ENCODE measurements around the gene ZNF358.

The ZNF358 gene

DNA sequence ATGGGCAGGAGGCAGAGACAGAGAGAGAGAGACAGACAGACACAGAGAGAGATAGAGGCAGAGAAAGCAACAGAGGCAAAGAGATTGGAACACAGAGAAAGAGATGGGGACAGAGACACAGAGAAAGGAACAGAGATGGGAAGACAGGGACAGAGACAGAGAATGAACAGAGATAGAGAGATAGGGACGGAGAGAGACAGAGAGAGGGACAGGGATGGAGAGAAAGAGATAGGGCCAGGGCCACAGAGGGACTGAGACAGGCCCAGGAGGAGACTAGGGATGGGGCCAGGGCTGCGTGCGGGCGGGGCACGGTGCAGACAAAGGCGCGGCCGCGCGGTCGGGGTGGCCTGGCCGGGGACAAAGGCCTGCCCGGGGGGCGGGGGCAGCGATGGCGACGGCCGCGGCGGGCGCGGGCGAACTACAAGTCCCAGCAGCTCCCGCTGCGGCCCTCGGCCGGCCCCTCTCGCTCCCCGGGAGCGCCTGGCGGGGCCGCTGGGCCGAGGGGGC, at the start of gene ZNF358:
TSS of gene ZNF358 (plus strand) at position 459 of the 507 bp plus-strand sequence. CDS start 3,140 bp downstream, outside the sequence.
- Mint-ChIP-seq H3K36me3 (ENCODE audit: low read depth) (no peaks in the 10 kb centered on the region), H3K4me3 (peak within 1 kb of the TSS; percentile 82), H3K9me3 (no peaks in the 10 kb centered on the region), H3K27me3 (peaks cover 4% of the 10 kb centered on the region), H3K27ac (peak within 1 kb of the TSS; percentile 87), H3K4me1 (peaks cover 13% of the 10 kb centered on the region)
- peak; percentile 81 for ATAC-seq
- DNase-seq: peak; percentile 63

DNA sequence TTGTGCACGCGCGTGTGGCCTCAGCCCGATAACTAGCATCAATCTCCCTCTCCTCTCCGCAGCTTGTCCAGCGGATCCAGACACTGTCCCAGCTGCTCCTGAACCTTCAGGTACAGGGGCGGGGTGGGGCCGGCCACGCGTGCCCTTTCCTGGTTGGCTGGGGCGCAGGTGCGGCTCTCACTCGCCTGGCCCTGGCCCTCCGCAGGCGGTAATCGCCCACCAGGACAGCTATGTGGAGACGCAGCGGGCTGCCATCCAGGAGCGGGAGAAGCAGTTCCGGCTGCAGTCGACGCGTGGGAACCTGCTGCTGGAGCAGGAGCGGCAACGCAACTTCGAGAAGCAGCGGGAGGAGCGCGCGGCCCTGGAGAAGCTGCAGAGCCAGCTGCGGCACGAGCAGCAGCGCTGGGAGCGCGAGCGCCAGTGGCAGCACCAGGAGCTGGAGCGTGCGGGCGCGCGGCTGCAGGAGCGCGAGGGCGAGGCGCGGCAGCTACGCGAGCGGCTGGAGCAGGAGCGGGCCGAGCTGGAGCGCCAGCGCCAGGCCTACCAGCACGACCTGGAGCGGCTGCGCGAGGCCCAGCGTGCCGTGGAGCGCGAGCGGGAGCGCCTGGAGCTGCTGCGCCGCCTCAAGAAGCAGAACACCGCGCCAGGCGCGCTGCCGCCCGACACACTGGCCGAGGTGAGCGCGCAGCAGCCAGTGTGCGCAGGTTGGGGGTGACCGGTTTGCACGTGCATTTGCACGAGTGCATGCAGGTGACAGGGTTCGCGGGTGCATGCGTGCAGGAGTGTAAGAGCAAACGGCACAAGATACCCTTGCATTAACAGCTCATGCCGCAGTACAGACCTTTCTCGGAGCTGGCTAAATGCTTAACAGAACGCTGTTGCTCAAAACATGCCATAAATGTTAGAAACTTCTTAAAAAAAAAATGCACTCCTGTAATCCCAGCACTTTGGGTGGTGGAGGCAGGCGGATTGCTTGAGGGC, 48.6 kb upstream of the ZNF358 start:
- no peaks in the 10 kb centered on the region for H3K27me3 Mint-ChIP-seq
- no peaks in the 10 kb centered on the region for H3K9me3 Mint-ChIP-seq
- DNase-seq (no peak), ATAC-seq (no peak)
- H3K4me3 Mint-ChIP-seq: no peak overlapping the region
- no peaks in the 10 kb centered on the region for H3K4me1 Mint-ChIP-seq
- H3K27ac Mint-ChIP-seq: no peak overlapping the region
- H3K36me3 Mint-ChIP-seq (ENCODE audit: low read depth): peaks cover 7% of the 10 kb centered on the region

DNA sequence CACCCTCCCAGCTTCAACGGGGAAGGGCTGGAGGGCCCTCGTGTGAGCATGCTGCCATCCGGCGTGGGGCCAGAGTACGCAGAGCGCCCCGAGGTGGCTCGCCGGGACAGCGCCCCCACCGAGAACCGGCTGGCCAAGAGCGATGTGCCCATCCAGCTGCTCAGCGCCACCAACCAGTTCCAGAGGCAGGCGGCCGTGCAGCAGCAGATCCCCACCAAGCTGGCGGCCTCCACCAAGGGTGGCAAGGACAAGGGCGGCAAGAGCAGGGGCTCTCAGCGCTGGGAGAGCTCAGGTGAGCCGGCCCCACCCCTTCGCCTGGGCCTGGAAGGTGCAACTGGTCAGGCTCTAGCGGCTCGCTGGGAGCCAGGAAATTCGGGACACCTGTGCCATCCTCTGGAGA, 47.1 kb upstream of the ZNF358 start:
- peaks cover 7% of the 10 kb centered on the region for H3K36me3 Mint-ChIP-seq (ENCODE audit: low read depth)
- DNase-seq (no peak), ATAC-seq (no peak)
- H3K27me3 Mint-ChIP-seq: no peaks in the 10 kb centered on the region
- peaks cover 2% of the 10 kb centered on the region for H3K4me1 Mint-ChIP-seq
- H3K27ac Mint-ChIP-seq: no peak overlapping the region
- no peak overlapping the region for H3K4me3 Mint-ChIP-seq
- no peaks in the 10 kb centered on the region for H3K9me3 Mint-ChIP-seq

DNA sequence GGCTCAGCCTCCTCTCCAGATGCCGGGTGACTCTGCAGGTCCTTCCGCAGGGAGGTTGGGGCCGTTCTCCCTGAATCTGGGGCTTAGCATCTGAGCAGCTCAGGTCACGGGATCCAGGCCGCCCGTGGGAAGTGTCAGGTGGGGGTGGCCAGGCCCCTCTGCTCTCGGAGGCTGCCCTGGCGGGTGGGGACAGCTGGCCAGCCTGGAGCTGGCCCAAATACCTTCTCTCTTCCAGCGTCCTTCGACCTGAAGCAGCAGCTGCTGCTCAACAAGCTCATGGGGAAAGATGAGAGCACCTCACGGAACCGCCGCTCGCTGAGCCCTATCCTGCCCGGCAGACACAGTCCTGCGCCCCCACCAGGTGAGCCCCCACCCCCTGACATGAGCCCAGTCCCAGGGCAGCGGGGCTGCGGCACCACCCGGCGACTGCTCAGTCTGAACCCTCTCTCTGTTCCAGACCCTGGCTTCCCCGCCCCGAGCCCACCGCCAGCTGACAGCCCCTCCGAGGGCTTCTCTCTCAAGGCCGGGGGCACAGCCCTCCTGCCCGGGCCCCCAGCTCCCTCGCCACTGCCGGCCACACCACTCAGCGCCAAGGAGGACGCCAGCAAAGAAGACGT, 46.1 kb upstream of the ZNF358 start:
- Mint-ChIP-seq H3K36me3 (ENCODE audit: low read depth) (peaks cover 4% of the 10 kb centered on the region), H3K4me1 (peaks cover 2% of the 10 kb centered on the region), H3K9me3 (no peaks in the 10 kb centered on the region), H3K27me3 (no peaks in the 10 kb centered on the region), H3K27ac (no peak overlapping the region), H3K4me3 (no peak overlapping the region)
- no peak for ATAC-seq
- no peak for DNase-seq

DNA sequence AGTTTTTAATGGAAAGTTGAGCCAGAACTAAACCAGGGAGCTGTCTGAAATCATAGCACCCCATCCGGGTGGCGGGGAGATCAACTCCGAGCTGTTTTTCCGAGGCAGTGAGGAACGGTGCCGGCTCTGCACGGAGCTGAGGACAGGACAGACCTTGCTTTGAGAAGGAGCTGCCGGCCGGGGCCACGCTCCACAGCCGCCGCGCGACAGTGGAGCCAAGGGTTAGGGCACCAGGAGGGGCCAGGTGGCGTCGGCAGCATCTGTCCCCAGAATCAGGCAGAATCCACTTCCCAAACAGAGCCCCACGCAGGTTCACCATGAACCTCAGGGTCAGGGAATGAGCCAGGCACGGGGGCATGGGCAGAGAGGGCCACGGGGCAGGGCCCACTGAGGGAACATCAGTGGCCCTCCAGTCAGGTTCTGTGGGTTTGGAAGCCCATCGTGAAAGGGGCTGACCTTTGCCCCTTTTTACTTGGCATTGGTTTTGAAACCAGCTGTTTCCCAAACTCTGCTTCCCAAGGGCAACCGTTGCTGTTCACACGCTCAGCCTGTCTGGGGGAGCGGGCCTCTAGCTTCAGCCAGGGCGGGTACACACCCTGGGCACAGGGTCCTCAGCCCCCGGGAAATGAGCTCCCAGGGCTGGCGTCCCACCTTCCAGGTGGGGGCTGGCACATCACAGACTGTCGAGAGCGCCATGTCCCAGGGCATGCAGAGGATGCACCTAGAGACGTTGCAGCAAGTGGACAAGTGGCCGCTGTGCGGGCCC, 45.2 kb upstream of the ZNF358 start:
- Mint-ChIP-seq H3K4me1 (peaks cover 2% of the 10 kb centered on the region), H3K9me3 (no peaks in the 10 kb centered on the region), H3K27ac (no peak overlapping the region), H3K27me3 (no peaks in the 10 kb centered on the region), H3K36me3 (ENCODE audit: low read depth) (peaks cover 4% of the 10 kb centered on the region), H3K4me3 (no peak overlapping the region)
- DNase-seq (no peak), ATAC-seq (no peak)

DNA sequence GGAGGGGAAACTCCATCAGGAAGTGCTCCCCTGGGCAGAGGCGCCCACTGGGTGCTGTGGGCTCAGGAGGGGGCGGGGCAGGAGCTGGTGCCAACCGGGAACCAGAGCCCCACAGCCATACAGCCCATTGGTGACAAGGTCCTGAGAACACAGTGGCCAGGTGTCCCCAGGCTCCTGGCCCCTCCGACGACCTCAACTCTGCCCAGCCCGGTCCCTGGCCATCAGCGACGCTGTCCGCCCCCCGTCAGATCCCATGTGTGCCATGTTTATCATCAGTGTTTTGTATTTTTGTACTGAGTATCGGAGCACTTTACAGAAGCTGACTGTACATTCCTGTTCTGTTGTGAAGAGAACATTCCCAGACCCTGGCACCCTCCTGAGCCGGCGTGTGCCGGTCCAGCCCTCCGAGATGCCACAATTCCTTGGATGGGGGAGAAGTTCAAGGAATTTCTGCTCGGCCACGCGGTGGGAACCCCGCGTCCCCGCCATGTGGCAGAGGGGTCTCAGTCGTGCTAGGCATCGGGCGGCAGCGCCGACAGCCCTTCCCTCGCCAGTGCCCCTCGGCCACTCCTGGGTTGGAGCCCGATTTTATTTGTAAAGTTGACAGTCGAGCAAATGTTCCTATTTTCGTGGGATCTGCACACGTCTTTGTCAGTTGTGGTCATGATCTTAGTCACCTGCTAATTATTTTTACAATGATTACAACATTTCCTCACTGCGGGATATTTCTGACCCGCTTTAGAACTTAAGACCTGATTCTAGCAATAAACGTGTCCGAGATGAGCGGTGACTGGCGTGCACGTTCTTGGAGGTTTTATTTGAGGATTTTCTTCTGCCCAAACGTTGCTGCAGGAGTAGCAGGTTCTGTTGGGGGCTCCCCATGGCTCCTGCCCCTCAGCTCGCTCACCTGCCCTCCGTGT, 43.9 kb upstream of the ZNF358 start:
- no peak overlapping the region for H3K4me3 Mint-ChIP-seq

DNA sequence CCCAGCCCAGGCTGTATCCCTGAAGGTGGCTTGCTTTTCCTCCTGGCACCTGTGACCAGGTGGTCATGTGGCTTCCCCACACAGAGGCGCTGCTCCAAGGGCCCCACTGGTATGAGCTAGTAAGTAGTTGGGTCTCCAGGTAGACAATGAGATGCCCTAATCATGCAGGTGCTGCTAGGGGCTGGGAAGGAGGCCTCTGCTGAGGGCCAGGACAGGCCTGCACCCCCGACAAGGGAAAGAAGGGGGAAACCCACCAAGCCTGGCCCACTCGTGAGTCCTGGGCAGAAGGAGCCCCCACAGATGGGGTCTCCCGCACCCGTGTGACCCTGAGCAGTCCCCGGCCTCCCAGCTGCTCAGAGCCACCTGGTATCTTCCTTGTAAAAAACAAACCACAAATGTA, 40.2 kb upstream of the ZNF358 start:
- Mint-ChIP-seq H3K27me3 (no peaks in the 10 kb centered on the region), H3K36me3 (ENCODE audit: low read depth) (peaks cover 2% of the 10 kb centered on the region), H3K4me3 (no peak overlapping the region), H3K4me1 (peaks cover 5% of the 10 kb centered on the region), H3K27ac (no peak overlapping the region), H3K9me3 (no peaks in the 10 kb centered on the region)
- DNase-seq (no peak), ATAC-seq (no peak)

More for the DNA sequence above, 43.9 kb upstream of the ZNF358 start:
- DNase-seq (no peak), ATAC-seq (no peak)
- H3K36me3 Mint-ChIP-seq (ENCODE audit: low read depth): peaks cover 4% of the 10 kb centered on the region
- peaks cover 2% of the 10 kb centered on the region for H3K4me1 Mint-ChIP-seq
- no peak overlapping the region for H3K27ac Mint-ChIP-seq
- H3K27me3 Mint-ChIP-seq: no peaks in the 10 kb centered on the region
- no peaks in the 10 kb centered on the region for H3K9me3 Mint-ChIP-seq

DNA sequence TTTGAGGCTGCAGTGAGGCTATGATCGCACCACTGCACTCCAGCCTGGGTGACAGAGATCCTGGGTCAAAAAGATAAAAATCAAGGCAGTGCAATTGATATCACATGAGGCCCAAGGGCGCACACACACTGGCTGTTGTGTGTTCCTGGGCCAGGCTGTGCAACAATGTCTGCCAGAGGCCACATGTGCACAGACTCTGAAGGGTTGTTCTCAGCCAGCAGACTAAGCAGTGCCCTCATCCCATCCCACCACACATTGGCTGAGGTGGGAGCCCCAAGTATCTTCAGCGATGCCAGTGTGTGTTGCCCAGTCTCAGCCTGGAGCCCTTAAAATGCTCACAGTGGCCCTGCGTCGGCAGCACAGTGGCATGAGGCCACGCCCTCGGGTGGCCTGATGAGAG, 39.7 kb upstream of the ZNF358 start:
- H3K27ac Mint-ChIP-seq: no peak overlapping the region
- H3K9me3 Mint-ChIP-seq: no peaks in the 10 kb centered on the region
- H3K4me3 Mint-ChIP-seq: no peak overlapping the region
- no peak for DNase-seq
- H3K36me3 Mint-ChIP-seq (ENCODE audit: low read depth): peaks cover 2% of the 10 kb centered on the region
- no peak for ATAC-seq
- peaks cover 6% of the 10 kb centered on the region for H3K4me1 Mint-ChIP-seq
- H3K27me3 Mint-ChIP-seq: no peaks in the 10 kb centered on the region

DNA sequence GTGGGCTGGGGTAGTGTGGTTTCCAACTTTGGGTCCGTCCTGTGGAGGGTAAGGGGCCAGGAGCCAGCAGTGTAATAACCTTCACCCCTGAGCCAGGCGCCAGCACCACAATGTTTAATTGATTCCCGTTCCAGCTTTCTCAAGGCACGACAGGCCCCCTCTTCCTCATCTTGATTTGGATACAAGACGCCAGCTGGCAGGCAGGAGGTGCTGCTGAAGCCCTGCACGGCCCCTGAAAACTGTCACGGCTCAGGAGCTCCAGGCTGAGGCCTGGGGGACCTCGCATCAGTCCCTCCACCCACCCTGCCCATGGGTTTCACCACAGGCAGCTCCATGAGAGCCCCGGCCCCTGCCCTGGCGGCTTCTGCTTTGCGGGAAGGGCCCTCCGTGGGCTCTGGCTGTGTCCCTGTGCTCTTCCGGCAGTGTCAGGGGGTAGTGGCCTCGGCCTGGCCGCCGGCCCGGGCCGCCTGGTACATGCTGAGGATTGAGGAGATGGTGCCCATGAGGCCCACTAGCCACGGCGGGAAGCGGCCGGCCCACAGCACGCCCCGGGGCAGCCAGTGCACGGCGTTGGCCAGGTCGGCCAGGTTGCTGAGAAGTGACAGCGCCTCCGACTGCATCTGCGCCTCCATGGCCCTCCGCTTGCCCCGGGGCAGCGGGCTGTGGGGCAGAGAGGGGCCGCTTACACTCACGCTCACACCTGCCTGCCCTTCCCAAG, 39.0 kb upstream of the ZNF358 start:
- peaks cover under 1% of the 10 kb centered on the region for H3K36me3 Mint-ChIP-seq (ENCODE audit: low read depth)
- ATAC-seq (no peak), DNase-seq (no peak)
- no peak overlapping the region for H3K27ac Mint-ChIP-seq
- H3K27me3 Mint-ChIP-seq: no peaks in the 10 kb centered on the region
- no peaks in the 10 kb centered on the region for H3K9me3 Mint-ChIP-seq
- H3K4me1 Mint-ChIP-seq: peaks cover 6% of the 10 kb centered on the region
- no peak overlapping the region for H3K4me3 Mint-ChIP-seq

DNA sequence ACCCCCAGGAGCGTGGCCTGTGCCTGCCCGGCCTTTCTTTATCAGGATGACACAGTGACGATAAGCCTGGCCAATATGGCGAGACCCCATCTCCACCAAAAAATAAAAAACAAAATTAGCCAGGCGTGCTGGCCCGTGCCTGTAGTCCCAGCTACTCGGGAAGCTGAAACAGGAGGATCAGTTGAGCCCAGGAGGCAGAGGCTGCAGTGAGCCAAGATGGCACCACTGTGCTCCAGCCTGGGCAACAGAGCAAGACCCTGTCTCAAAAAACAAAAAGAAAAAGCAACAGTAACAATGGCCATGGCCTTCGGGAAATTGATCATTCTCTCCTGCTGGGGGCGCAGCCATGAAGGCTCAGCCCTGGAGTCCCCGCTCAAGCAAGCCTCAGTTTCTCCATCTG, 38.1 kb upstream of the ZNF358 start:
- Mint-ChIP-seq H3K4me3 (no peak overlapping the region), H3K27me3 (no peaks in the 10 kb centered on the region), H3K27ac (no peak overlapping the region), H3K36me3 (ENCODE audit: low read depth) (no peaks in the 10 kb centered on the region), H3K9me3 (no peaks in the 10 kb centered on the region), H3K4me1 (peaks cover 6% of the 10 kb centered on the region)
- no peak for DNase-seq
- no peak for ATAC-seq

DNA sequence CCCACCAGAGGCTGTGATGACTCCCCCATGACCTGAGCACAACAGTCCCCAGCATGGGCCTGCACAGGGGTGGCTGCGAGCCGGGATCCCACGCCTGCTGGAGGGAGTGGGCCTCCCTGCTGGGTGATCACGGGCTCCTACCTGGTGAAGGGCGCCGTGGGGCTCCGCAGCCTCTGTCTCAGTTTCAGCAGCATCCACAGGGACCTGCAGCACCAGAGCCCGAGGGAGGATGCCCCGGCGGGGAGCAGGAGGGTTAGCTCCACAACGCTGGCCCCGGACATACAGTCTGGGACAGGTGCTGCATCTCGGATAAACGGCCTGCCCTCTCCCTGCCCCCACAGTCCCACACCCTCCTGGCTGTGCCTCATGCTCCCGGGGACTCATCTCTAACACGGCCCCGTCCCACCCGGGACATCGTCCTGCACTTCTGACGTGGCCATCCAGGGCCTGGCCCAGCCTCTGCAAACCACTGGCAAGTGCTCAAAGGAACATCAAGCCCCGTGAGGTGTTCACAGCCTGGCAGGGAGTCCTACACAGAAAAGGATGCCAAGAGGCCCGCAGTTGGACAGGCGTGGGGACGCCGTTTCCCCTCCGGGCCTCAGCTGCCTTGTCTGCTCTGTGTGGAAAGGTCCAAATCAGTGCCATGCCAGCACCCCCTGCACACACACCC, 37.6 kb upstream of the ZNF358 start:
- DNase-seq (no peak), ATAC-seq (no peak)
- H3K9me3 Mint-ChIP-seq: no peaks in the 10 kb centered on the region
- no peaks in the 10 kb centered on the region for H3K36me3 Mint-ChIP-seq (ENCODE audit: low read depth)
- no peak overlapping the region for H3K4me3 Mint-ChIP-seq
- peaks cover 6% of the 10 kb centered on the region for H3K4me1 Mint-ChIP-seq
- H3K27ac Mint-ChIP-seq: no peak overlapping the region
- H3K27me3 Mint-ChIP-seq: no peaks in the 10 kb centered on the region

DNA sequence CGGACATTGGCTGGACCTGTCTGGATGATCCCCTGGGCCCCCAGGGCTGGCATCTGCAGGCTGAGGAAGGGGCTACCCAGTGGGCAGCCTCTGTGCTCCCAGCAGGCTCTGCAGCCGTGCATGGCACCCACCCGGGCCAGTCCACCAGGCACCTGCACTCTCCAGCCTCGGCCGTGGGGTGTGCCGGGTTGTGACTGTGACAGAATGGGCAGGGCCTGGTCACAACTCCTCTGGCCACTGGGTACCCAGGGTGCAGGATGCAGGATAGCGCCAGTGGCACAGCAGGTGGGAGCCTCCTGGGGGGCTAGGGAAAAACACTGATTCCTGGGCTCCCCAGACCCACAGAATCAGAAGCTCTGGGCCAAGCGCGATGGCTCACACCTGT, 37.1 kb upstream of the ZNF358 start:
- Mint-ChIP-seq H3K4me3 (no peak overlapping the region), H3K36me3 (ENCODE audit: low read depth) (no peaks in the 10 kb centered on the region), H3K4me1 (peaks cover 7% of the 10 kb centered on the region), H3K9me3 (no peaks in the 10 kb centered on the region), H3K27me3 (no peaks in the 10 kb centered on the region), H3K27ac (no peak overlapping the region)
- DNase-seq: no peak
- no peak for ATAC-seq
